Renal cortex interstitium (tissue), 11 donors: ENCODE measurements around the gene KRT76. TPM values are rescaled to one million over a fixed set of nuclear protein-coding genes. Genes with fewer than 3 reads are reported as not detected.
A peak's percentile ranks its signal among the peaks of the same experiment; 100 is the strongest.
"Not testable (repeated sequence)": the region's sequence is repeated elsewhere in the genome, so short reads cannot be mapped to it uniquely, and the experiment has no call there.

ENCODE experiments used
- DNase-seq, 11 donors: peaks; one replicate each; pipeline ENCODE4 v3.0.0-alpha.2; 2013; ENCODE audit warnings: low read depth in 9 of 11, low spot score in 4 of 11; ENCODE audit errors: extremely low read depth in 1 of 11
- polyA plus RNA-seq, 3 donors: library from polyadenylated mRNA; unstranded; fragments of 120-200 nt; gene quantifications; one replicate each; pipeline ENCODE4 v1.2.1, GENCODE V29; 2013; ENCODE audit not compliant: insufficient read length in 3 of 3

KRT76 gene
- polyA plus RNA-seq, 3 donors, result not detected

- DNase-seq, result no peak
Observed at GRCh38 chr12:52767020-52767379, 10.1 kb downstream of the KRT76 start.

- DNase-seq, result no peak
Observed at GRCh38 chr12:52766351-52767019, 10.7 kb downstream of the KRT76 start.

GRCh38 chr12:52765702-52766101, 11.4 kb downstream of the KRT76 start:
- no peak for DNase-seq

- no peak for DNase-seq
Observed at GRCh38 chr12:52763991-52764390, 13.2 kb downstream of the KRT76 start.

- DNase-seq, result no peak
Observed at GRCh38 chr12:52763036-52763659, 14.0 kb downstream of the KRT76 start.

- no peak for DNase-seq
Observed at GRCh38 chr12:52761802-52762201, 15.3 kb downstream of the KRT76 start.

- not testable (repeated sequence) for DNase-seq
Observed at GRCh38 chr12:52761218-52761617, 15.9 kb downstream of the KRT76 start.

- DNase-seq, result no peak
Observed at GRCh38 chr12:52760623-52761022, 16.5 kb downstream of the KRT76 start.

- no peak for DNase-seq
Observed at GRCh38 chr12:52759695-52760094, 17.4 kb downstream of the KRT76 start.

GRCh38 chr12:52759218-52759617, 17.9 kb downstream of the KRT76 start:
- DNase-seq, result no peak

GRCh38 chr12:52757449-52758176, 19.5 kb downstream of the KRT76 start:
- no peak for DNase-seq

- DNase-seq, result no peak
Observed at GRCh38 chr12:52756281-52756960, 20.7 kb downstream of the KRT76 start.

- DNase-seq, result no peak
Observed at GRCh38 chr12:52755533-52755932, 21.6 kb downstream of the KRT76 start.

- DNase-seq, result peak in 1 of 11 donors; percentile 1
Observed at GRCh38 chr12:52754135-52754534, 23.0 kb downstream of the KRT76 start.

GRCh38 chr12:52753283-52753682, 23.9 kb downstream of the KRT76 start:
- DNase-seq, result no peak

- DNase-seq, result no peak
Observed at GRCh38 chr12:52752516-52752915, 24.6 kb downstream of the KRT76 start.

GRCh38 chr12:52751795-52752194, 25.4 kb downstream of the KRT76 start:
- no peak for DNase-seq

GRCh38 chr12:52750532-52750931, 26.6 kb downstream of the KRT76 start:
- DNase-seq, result not testable (repeated sequence)

GRCh38 chr12:52749827-52750226, 27.3 kb downstream of the KRT76 start:
- DNase-seq, result no peak

GRCh38 chr12:52748578-52748977, 28.6 kb downstream of the KRT76 start:
- no peak for DNase-seq
